GM12875 (cell line): ENCODE data around the gene SPPL2A.

Experiments used
- H3K4me3 ChIP-seq: one replicate; pipeline ENCODE4 v1.5.1; 2011; ENCODE audit warnings: low read depth, low read length, control low read depth
- TF ChIP-seq, protein P1 (sequence below): IDR thresholded peaks from 2 replicates; pipeline ENCODE4 v1.5.1; 2011; ENCODE audit warnings: low read depth, mild to moderate bottlenecking, control low read depth, inconsistent platforms, low read length, moderate library complexity, borderline replicate concordance; ENCODE audit not compliant: insufficient read depth

The SPPL2A gene

DNA sequence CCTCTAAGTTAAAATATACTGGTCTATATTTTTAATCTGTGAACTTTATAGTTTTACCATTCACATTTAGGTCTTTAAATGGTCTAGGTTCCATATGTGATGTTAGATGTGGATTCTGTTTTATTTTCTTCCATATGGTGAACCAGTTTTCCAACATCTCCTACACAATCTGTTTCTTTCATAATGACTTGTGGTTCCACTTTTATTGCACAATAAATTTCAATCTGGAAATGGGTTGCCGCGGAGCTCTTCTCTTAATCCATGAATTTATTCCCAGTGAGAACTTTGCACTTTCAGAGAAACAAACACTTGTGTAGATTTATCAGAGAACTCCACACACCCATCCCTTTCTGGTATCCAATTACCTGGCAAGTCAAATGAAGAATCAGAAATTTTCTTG, 20.9 kb upstream of the SPPL2A start:
- no peak overlapping the region for H3K4me3 ChIP-seq

DNA sequence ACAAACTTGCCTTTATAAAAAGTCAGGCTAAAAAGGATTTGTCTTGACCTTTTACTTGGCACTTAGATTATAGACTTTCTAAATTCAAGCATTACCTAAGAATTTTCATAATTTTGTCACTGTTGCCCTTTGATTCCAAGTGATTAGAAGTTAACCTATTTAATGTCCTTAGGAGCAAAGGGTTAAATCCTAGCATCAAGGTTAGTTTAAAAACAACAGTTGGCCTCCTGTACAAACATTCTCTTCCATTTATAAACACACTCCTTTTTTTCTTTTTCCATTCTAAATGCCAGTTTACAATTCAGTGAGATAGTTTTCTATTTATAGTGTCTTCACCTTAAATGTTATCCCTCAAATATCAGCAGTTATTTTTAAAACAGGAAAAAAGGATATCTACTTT, 18.4 kb upstream of the SPPL2A start:
- TF ChIP-seq, protein P1, sequence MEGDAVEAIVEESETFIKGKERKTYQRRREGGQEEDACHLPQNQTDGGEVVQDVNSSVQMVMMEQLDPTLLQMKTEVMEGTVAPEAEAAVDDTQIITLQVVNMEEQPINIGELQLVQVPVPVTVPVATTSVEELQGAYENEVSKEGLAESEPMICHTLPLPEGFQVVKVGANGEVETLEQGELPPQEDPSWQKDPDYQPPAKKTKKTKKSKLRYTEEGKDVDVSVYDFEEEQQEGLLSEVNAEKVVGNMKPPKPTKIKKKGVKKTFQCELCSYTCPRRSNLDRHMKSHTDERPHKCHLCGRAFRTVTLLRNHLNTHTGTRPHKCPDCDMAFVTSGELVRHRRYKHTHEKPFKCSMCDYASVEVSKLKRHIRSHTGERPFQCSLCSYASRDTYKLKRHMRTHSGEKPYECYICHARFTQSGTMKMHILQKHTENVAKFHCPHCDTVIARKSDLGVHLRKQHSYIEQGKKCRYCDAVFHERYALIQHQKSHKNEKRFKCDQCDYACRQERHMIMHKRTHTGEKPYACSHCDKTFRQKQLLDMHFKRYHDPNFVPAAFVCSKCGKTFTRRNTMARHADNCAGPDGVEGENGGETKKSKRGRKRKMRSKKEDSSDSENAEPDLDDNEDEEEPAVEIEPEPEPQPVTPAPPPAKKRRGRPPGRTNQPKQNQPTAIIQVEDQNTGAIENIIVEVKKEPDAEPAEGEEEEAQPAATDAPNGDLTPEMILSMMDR, result no peak
- H3K4me3 ChIP-seq, result no peak overlapping the region

More for the DNA sequence above, 20.9 kb upstream of the SPPL2A start:
- TF ChIP-seq, protein P1, result no peak

DNA sequence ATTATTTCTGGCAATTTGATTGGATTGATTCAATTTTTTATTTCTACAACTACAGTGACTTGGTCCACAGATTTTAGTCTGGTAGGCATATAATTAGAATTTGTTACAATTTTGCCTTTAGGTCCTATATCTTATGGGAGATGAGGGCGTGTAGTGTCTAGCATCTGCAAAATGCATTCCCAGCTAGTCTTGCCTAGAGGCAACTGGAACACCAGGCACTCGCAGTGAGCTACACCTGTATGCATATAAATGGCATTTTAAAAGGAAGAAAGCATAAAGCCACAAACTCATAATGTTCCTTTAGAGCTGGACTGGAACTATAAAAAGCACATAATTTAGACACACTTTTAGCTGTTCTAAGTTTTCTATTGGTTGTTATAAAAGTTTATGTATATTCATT, 17.9 kb upstream of the SPPL2A start:
- H3K4me3 ChIP-seq, result no peak overlapping the region
- TF ChIP-seq, protein P1, result no peak

DNA sequence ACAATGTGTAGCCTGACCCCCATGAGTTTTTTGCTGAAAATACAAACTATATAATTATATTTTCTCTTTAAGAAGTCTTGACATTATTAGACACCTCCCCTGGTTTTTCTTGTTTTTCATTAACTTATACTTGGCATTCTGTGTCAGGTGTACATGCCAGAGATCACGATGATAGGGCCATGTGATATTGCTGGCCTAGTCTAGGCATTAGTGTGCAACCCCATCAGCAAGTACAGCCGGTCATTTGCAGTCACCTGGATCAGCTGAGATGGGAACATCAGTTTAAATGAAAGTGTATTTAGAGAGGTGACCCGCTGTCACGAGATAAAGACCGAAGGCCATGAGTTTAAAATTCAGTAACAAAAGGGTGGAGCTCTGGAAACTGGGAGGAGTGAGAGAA, 12.6 kb upstream of the SPPL2A start:
- H3K4me3 ChIP-seq, result no peak overlapping the region
- TF ChIP-seq, protein P1, result no peak

DNA sequence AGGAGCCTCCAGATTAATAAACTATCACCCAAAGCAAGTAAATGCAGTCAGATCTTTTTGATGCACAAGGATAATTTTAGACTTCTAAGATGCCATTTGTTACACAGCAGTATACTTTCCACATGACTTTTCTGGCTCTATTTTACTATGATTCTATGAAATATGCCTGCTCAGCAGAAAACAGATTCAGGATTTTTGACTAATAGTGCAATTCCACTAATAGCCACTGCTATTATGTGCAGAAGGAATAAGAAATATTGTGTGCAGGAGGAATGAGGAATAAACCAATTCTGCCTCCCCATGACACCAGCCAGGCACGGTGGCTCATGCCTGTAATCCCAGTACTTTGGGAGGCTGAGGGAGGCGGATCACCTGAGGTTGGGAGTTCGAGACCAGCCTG, 11.5 kb upstream of the SPPL2A start:
- no peak overlapping the region for H3K4me3 ChIP-seq
- TF ChIP-seq, protein P1, result no peak

DNA sequence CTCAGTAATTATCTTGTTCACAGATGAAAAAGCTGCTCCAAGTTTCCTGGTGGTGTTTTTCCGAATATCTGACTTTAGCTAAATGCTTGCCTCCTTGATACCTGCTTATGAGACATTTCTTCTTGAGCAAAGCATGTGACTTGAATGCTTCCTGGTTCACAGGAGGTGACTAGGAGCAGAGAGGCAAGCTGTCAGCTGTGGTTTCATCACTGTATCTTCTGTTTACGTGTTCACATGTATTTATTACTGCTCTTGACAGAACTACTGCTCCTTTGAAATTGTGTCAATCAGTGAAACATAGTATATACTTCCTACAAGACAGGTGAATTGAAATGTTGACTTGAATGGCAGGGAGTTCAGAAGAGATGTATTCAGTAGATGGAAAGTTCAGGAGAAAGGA, 8.9 kb upstream of the SPPL2A start:
- TF ChIP-seq, protein P1, result no peak
- H3K4me3 ChIP-seq, result no peak overlapping the region

DNA sequence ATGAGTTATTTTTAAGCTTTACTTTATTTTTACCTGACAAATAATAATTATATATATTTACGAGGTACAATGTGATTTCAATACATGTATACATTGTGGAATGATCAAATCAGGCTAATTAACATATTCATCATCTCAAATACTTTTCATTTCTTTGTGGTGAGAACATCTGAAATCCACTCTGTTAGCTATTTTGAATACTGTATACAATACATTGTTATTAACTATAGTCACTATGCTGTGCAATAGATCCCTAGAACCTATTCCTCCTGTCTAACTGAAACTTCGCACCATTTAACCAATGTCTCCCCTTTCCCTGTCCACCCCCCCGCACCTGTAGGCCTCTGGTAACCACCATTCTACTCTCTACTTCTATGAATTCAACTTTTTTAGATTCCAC, 7.9 kb upstream of the SPPL2A start:
- H3K4me3 ChIP-seq, result no peak overlapping the region
- TF ChIP-seq, protein P1, result no peak
